Ovary (tissue), 3 donors: ENCODE results near the gene ANAPC5.
"Not testable (repeated sequence)": the region's sequence is repeated elsewhere in the genome, so short reads cannot be mapped to it uniquely, and the experiment has no call there.

Experiments used
- EP300 ChIP-seq: sonication (generic); formaldehyde crosslinking; IDR thresholded peaks from one replicate; pipeline ENCODE4 v1.6.1; 2017; ENCODE audit warnings: antibody characterized with exemption
- POLR2A ChIP-seq: fragments of 450-650 bp; IDR thresholded peaks from one replicate; pipeline ENCODE4 v1.6.1; 2017; ENCODE audit warnings: antibody characterized with exemption, mild to moderate bottlenecking, moderate library complexity
- TF ChIP-seq, protein P1 (sequence below), 3 donors: fragments of 450-650 bp in 2 of 3; fragments of 200-600 bp in 1 of 3; IDR thresholded peaks; one replicate each; pipeline versions ENCODE4 v1.5.1 to v1.8.0; 2016 to 2022; ENCODE audit warnings: antibody characterized with exemption in 3 of 3, mild to moderate bottlenecking in 1 of 3
- donor health status: DM: no; HTN: no; CAD: no.

GRCh38 chr12:121310231-121310630 lies 42.0 kb downstream of the ANAPC5 start:
- TF ChIP-seq, protein P1, sequence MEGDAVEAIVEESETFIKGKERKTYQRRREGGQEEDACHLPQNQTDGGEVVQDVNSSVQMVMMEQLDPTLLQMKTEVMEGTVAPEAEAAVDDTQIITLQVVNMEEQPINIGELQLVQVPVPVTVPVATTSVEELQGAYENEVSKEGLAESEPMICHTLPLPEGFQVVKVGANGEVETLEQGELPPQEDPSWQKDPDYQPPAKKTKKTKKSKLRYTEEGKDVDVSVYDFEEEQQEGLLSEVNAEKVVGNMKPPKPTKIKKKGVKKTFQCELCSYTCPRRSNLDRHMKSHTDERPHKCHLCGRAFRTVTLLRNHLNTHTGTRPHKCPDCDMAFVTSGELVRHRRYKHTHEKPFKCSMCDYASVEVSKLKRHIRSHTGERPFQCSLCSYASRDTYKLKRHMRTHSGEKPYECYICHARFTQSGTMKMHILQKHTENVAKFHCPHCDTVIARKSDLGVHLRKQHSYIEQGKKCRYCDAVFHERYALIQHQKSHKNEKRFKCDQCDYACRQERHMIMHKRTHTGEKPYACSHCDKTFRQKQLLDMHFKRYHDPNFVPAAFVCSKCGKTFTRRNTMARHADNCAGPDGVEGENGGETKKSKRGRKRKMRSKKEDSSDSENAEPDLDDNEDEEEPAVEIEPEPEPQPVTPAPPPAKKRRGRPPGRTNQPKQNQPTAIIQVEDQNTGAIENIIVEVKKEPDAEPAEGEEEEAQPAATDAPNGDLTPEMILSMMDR (IDR thresholded peaks at IDR 0.05) = not testable (repeated sequence)
- not testable (repeated sequence) for TF ChIP-seq EP300, POLR2A
